ENCODE results near the gene SSRP1. TPM values are rescaled to one million over a fixed set of nuclear protein-coding genes. Genes with fewer than 3 reads are reported as not detected.

SSRP1 gene
- 10 to 100 TPM; 41.3 to 78.7 (median 56.5) TPM for total RNA-seq

DNA sequence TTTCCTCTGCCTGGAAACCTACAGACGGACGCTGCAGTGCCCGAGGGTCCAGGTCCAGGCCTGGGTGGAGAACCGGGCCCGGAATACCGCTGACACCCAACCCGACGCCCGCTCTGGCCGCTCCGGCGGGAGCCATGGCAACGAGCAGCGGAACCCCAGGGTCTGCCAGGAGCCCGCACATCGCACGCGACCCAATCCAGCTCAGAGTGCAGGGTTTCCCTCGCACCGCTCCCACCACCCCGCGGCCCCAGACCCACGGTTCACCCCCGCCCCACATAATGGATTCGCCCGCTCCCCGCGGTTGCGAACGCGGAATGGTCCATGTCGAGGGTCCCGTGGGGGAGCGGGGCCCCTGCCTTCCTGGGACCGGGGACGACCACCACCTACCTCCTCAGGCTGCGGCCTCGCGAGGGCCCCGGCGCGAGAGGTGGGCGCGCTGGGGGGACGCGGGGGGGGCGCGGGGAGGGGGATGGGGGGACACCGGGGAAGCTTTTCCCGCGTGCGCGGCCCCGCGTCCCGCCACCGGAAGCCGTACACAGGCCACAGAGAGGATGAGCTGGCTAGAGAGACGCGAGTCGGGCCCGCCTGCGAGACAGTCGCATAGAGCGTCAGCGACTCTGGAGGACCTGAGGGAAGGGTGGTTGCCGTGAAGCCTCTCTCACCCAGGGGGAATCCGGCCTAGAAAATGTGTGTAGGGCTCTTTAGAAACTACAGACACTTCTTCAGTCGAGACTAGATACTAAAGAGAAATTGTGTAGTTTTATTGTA, at the start of gene SSRP1:
Gene SSRP1, minus strand, starts transcription at position 550 of the 768 bp plus-strand sequence. CDS start 771 bp downstream, outside the sequence.
- TF ChIP-seq, protein P1, sequence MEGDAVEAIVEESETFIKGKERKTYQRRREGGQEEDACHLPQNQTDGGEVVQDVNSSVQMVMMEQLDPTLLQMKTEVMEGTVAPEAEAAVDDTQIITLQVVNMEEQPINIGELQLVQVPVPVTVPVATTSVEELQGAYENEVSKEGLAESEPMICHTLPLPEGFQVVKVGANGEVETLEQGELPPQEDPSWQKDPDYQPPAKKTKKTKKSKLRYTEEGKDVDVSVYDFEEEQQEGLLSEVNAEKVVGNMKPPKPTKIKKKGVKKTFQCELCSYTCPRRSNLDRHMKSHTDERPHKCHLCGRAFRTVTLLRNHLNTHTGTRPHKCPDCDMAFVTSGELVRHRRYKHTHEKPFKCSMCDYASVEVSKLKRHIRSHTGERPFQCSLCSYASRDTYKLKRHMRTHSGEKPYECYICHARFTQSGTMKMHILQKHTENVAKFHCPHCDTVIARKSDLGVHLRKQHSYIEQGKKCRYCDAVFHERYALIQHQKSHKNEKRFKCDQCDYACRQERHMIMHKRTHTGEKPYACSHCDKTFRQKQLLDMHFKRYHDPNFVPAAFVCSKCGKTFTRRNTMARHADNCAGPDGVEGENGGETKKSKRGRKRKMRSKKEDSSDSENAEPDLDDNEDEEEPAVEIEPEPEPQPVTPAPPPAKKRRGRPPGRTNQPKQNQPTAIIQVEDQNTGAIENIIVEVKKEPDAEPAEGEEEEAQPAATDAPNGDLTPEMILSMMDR (IDR thresholded peaks at IDR 0.05; ENCODE audit: low read depth): no peak

- TF ChIP-seq, protein P1 (IDR thresholded peaks at IDR 0.05; ENCODE audit: low read depth): no peak
Observed at GRCh38 chr11:57380975-57381374, 45.3 kb upstream of the SSRP1 start, which contains the start of gene PRG3. PRG3 (minus strand) TSS chr11:57381150; CDS start chr11:57380708, 442 bp downstream.

- TF ChIP-seq, protein P1 (IDR thresholded peaks at IDR 0.05; ENCODE audit: low read depth): no peak
Observed at GRCh38 chr11:57379732-57380131, 44.0 kb upstream of the SSRP1 start.

DNA sequence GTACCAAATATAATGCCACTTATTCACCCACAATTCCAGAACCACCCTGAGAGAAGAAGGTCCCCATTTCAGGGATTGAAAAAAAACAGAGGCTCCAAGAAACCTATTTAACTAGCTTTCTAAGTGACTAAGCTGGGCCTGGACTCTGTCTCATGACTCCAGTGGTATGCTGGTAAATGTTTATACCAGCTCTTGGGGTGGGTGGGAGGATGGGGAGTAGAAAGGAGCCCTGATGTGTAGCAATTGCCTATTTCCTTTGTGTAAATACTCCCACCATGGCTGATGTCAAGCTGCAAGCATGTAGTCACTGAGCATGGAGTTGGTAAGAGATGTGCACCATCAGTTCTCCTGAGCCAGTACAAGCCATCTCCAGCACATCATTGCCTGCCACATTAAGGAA, 42.5 kb upstream of the SSRP1 start:
- TF ChIP-seq, protein P1 (IDR thresholded peaks at IDR 0.05; ENCODE audit: low read depth): no peak

DNA sequence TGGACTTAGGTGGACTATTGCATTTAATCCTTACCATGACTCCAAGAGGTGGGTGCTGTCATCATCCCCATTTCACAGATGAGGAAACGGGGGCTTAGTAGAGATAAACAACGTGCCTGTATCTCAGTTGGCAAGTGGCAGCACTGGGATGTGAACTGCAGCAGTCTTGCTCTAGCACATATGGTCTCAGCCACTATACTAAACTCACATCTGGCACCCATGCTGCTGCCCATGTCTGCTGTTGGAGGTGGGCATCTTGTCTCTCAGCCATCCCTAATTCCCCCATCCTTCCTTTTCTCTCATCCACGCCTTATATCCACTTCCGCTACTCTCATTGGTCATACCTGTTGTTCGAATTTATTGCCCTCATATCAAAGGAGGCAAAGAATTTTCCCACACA, 41.4 kb upstream of the SSRP1 start:
- TF ChIP-seq, protein P1 (IDR thresholded peaks at IDR 0.05; ENCODE audit: low read depth): no peak

- TF ChIP-seq, protein P1 (IDR thresholded peaks at IDR 0.05; ENCODE audit: low read depth): no peak
Observed at GRCh38 chr11:57376095-57377090, 40.7 kb upstream of the SSRP1 start.

DNA sequence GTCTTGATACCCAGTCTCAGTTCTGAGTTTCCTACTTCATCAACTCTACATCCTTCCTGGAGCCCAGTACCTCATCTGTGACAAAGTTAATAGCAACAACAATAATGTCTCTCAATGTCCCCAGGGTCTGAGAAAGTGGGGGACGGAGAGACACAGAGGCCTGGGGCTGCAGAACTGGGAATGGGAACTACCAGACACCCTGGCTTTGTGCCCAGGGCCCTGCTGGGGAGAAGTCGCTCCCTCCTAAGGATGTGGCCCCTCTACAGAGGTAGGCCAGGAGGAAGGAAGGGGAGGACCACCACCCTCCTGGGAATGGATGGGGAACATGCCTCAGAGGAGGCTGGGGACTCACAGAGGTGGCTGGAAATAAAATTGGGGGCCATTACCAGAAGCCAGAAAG, 39.8 kb upstream of the SSRP1 start:
- TF ChIP-seq, protein P1 (IDR thresholded peaks at IDR 0.05; ENCODE audit: low read depth): no peak
